PFSK-1 (cell line): ENCODE measurements around the gene RAPGEF3.

Experiments
- FOXP2 ChIP-seq: optimal IDR thresholded peaks from 2 replicates; pipeline ENCODE3; 2011; ENCODE audit warnings: borderline replicate concordance, control low read depth, inconsistent platforms; ENCODE audit not compliant: insufficient read depth; ENCODE audit errors: extremely low read length, extremely low read depth
- POLR2AphosphoS5 ChIP-seq: IDR thresholded peaks from 2 replicates; pipeline ENCODE4 v1.6.1; 2012; ENCODE audit warnings: low read depth, mild to moderate bottlenecking, control low read depth, low read length, moderate library complexity
- REST ChIP-seq, 2 experiments: IDR thresholded peaks; 2 replicates each; pipeline versions ENCODE4 v1.6.1 to v1.8.0; 2011 to 2012; ENCODE audit warnings: low read depth in 2 of 2, low read length in 2 of 2, control low read depth in 1 of 2, inconsistent platforms in 1 of 2, mild to moderate bottlenecking in 1 of 2, moderate library complexity in 1 of 2; ENCODE audit not compliant: insufficient read depth in 1 of 2
- SIN3A ChIP-seq: IDR thresholded peaks from 2 replicates; pipeline ENCODE4 v1.6.1; 2012; ENCODE audit warnings: mild to moderate bottlenecking, low read length, moderate library complexity, borderline replicate concordance; ENCODE audit not compliant: insufficient read depth
- TAF1 ChIP-seq: IDR thresholded peaks from 2 replicates; pipeline ENCODE4 v1.6.1; 2012; ENCODE audit warnings: low read length, control low read depth, borderline replicate concordance; ENCODE audit not compliant: insufficient read depth

RAPGEF3 gene

DNA sequence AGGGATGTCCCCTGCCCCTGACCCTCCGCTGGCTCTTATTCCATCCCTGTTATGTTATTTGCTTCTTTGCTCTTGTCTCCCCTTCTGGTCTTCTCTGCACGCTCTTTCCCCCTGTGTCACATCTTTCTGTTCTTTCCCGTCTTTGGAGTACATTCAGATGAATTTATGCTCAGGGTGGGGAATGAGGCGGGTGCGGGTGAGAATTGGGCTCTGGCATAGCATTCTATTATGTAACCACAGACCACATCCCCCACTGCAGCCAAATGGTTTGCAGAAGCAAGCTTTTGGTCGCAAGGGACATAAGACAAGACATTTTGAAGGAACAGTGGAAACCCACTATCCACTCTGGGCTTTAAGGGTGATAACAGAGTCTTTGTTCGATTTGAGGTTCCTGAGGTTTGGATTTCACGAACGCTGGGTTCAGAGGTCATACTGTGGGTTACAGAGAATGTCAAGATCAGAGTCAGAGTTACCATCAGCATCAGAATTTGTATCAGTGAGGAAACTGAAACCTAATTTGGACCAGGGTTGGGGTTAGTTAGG, 37.2 kb downstream of the RAPGEF3 start:
- no peak for TF ChIP-seq REST (IDR thresholded peaks at IDR 0.05; ENCODE audit: insufficient read depth in 1 of 2, low read depth in 2 of 2, low read length in 2 of 2)
- TF ChIP-seq FOXP2 = no peak
- no peak for TF ChIP-seq SIN3A
- no peak for TF ChIP-seq POLR2AphosphoS5
- TF ChIP-seq TAF1 = no peak

- TF ChIP-seq TAF1 = no peak
- no peak for TF ChIP-seq SIN3A
- TF ChIP-seq REST (IDR thresholded peaks at IDR 0.05; ENCODE audit: insufficient read depth in 1 of 2, low read depth in 2 of 2, low read length in 2 of 2) = no peak
- TF ChIP-seq POLR2AphosphoS5 = no peak
- no peak for TF ChIP-seq FOXP2
These were observed 40.1 kb downstream of the RAPGEF3 start for GRCh38 chr12:47718531-47718930.

- TF ChIP-seq REST (IDR thresholded peaks at IDR 0.05; ENCODE audit: insufficient read depth in 1 of 2, low read depth in 2 of 2, low read length in 2 of 2) = no peak
- no peak for TF ChIP-seq SIN3A
- no peak for TF ChIP-seq POLR2AphosphoS5
- TF ChIP-seq TAF1 = no peak
- TF ChIP-seq FOXP2 = no peak
These were observed 41.1 kb downstream of the RAPGEF3 start for GRCh38 chr12:47717443-47718193.

DNA sequence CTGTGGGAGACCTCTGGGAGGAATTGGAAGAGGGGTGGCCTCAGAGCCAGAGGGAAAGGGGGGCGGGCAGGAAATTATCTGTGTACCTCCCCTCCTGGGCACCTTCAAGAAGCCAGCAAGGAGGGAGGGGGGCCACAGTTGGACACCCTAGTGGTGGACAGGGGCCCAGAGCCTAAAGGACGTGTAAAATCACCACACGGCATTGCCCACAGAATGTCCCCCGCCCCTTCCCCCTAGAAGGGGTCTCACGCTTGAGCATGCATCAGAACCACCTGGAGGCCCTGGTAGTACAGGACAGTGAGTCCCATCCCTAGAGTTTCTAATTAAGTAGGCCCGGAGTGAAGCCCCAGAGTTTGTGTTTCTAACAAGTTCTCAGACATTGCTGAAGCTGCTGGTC, 41.6 kb downstream of the RAPGEF3 start:
- TF ChIP-seq FOXP2 = no peak
- TF ChIP-seq TAF1 = no peak
- no peak for TF ChIP-seq REST (IDR thresholded peaks at IDR 0.05; ENCODE audit: insufficient read depth in 1 of 2, low read depth in 2 of 2, low read length in 2 of 2)
- TF ChIP-seq SIN3A = no peak
- TF ChIP-seq POLR2AphosphoS5 = no peak
